GM12801 (cell line): Measurements from ENCODE around the gene ZNF133.

ENCODE experiments used
- TF ChIP-seq, protein P1 (sequence below): IDR thresholded peaks from one replicate; pipeline ENCODE4 v1.5.1; 2011; ENCODE audit warnings: control low read depth; ENCODE audit not compliant: insufficient read length; ENCODE audit errors: extremely low read depth

Gene ZNF133

DNA sequence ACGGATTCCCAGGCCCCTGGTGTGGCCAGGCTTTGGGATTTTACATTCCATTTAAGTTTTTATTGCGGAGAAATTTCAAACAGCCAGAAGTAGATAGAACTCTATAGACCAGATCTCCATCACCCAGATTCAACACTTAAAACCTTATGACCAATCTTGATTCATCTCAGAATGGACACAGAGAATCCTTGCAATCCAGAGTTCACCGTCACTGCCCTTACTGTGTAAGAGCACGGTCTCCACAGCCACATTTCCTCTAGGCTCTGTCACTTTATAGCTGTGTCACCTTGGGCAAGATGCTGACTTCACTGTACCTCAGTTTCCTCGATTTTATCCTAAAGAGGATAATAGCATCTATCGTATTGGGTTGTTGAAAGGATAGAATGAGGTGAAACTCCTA lies 979 bp downstream of the ZNF133 start:
- TF ChIP-seq, protein P1, sequence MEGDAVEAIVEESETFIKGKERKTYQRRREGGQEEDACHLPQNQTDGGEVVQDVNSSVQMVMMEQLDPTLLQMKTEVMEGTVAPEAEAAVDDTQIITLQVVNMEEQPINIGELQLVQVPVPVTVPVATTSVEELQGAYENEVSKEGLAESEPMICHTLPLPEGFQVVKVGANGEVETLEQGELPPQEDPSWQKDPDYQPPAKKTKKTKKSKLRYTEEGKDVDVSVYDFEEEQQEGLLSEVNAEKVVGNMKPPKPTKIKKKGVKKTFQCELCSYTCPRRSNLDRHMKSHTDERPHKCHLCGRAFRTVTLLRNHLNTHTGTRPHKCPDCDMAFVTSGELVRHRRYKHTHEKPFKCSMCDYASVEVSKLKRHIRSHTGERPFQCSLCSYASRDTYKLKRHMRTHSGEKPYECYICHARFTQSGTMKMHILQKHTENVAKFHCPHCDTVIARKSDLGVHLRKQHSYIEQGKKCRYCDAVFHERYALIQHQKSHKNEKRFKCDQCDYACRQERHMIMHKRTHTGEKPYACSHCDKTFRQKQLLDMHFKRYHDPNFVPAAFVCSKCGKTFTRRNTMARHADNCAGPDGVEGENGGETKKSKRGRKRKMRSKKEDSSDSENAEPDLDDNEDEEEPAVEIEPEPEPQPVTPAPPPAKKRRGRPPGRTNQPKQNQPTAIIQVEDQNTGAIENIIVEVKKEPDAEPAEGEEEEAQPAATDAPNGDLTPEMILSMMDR: no peak

DNA sequence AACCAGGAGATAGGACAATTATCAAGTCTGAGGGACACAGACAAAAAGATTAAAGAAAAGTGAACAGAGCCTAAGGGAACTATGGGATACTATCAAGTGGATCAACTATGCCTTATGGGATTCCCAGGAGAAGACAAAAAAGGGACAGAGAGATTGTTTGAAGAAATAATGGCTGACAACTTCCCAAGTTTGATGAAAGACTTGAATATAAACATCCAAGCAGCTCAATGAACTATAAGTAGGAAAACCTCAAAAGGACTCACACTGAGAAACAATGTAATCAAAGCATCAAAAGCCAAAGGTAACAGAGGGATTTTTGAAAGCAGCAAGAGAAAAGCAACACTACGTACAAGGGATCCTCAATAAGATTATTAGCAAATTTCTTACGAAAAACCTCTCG lies 11.0 kb downstream of the ZNF133 start:
- TF ChIP-seq, protein P1: no peak

DNA sequence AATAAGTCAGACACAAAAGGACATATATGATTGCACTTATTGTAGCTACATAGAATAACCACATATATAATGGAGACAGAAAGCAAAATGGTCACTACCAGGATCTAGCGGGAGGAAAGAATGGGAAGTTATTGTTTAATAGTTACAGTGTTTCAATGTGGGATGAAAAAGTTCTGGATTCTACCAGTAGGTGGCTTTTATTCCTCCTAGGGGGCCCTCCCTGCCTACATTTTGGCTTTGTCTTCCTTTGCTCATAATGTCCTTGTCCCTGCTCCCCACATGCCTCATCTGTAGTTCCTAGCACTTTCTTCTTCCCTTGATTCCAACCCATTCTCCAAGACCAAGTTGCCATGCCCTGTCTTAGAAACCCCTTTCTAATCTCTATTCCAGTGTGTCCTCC lies 16.3 kb downstream of the ZNF133 start:
- TF ChIP-seq, protein P1: no peak

DNA sequence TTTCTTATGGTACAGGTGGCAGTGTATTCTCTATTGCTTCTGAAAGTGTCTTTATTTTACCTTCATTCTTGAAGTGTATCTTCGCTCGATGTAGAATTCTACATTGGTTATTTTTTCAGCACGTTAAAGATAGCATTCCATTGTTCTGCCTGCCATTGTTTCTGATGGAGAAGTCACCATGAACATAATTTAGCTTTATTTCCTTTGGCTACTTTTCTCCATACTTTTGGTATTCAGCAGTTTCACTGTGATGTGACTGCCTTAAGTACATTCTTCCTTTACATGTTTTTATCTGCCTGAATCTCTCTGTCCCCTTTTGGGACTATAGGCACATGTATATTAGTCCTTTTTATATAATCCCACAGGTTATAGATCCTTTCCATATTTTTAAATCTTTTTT lies 19.0 kb downstream of the ZNF133 start:
- TF ChIP-seq, protein P1: no peak

DNA sequence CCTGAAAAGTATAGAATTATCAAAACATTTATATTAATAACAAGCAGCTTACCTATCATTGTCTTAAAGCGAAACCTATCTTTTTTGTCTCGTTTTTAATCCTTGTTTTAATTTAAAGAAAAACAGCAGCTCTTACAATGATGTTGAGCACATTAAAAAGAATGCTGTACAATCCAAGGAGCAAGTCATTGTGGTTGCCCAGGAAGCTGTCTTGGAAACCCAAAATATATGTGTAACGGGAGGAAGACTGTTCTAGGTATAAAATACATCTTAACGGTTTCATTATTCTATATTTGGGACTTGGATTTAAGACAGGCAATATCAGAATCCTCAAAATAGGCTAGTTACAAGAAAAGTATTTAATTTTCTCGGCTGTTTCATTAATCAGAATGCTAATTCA lies 21.7 kb downstream of the ZNF133 start:
- TF ChIP-seq, protein P1: no peak

DNA sequence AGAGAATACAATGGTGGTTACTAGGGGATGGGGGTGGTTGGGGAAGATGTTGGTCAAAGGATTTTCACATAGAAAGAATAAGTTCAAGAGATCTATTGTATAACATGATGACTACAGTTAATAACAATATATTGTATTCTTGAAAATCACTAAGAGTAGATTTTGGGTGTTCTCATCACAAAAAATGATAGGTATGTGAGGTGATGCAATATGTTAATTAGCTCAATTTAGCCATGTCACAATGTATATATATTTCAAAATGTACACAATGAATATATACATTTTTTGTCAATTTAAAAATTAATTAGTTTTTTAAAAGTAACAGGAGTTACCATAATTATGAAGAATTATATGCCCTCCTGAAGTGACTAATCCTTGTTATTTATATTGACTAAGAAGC lies 22.3 kb downstream of the ZNF133 start:
- TF ChIP-seq, protein P1: no peak

DNA sequence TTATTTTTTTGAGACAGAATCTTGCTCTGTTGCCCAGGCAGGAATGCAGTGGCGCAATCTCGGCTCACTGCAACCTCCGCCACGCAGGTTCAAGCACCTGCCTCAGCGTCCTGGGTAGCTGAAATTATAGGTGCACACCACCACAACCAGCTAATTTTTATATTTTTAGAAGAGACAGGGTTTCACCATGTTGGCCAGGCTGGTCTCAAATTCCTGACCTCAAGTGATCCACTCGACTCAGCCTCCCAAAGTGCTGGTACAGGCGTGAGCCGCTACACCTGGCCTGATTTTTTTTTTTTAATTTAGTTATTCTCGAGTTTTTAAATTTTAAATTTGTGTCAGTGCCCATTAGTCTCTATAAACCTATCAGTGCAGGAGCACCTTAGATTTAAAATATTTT lies 24.4 kb downstream of the ZNF133 start:
- TF ChIP-seq, protein P1: no peak

DNA sequence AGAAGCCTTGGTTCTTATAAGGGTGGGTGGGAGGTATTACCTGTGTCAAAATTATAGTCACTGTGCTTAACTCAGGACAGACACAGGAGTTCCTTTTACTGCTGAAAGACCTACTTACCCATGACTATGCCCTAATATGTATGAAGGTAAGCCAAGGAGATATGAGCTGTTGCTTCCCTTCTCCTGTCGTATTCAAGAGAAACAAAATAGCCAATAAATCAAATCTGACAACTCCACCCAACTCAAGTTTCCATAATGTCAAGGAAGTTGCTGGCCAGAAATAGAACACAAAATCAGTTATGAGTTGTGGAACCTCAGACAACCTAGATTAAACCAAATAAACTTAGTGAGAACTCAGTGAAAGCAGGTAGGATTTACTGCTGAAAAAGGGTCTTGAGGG lies 25.1 kb downstream of the ZNF133 start:
- TF ChIP-seq, protein P1: no peak
